Astrocyte of the hippocampus (primary cell): ENCODE results near the gene PLEKHG3.
"Not testable (repeated sequence)": the region's sequence is repeated elsewhere in the genome, so short reads cannot be mapped to it uniquely, and the experiment has no call there.

Experiments
- DNase-seq: peaks from one replicate; pipeline ENCODE4 v3.0.0; 2011; ENCODE audit warnings: low read depth, low spot score

PLEKHG3 gene

GRCh38 chr14:64704143-64704742 lies at the start of gene PLEKHG3:
TSS of gene PLEKHG3 (plus strand) at chr14:64704424. CDS start at chr14:64727632, 23,208 bp downstream.
- peak; percentile 91 for DNase-seq

- DNase-seq: no peak
Measured at GRCh38 chr14:64654901-64655300, 49.3 kb upstream of the PLEKHG3 start.

GRCh38 chr14:64656986-64657385 lies 47.2 kb upstream of the PLEKHG3 start:
- DNase-seq: no peak

GRCh38 chr14:64658201-64658600 lies 46.0 kb upstream of the PLEKHG3 start:
- DNase-seq: no peak

- DNase-seq: not testable (repeated sequence)
Measured at GRCh38 chr14:64658700-64659264, 45.4 kb upstream of the PLEKHG3 start.

GRCh38 chr14:64659366-64659765 lies 44.9 kb upstream of the PLEKHG3 start:
- DNase-seq: no peak

GRCh38 chr14:64663174-64663573 lies 41.0 kb upstream of the PLEKHG3 start:
- DNase-seq: no peak

- peak; percentile 76 for DNase-seq
Measured at GRCh38 chr14:64671591-64671990, 32.6 kb upstream of the PLEKHG3 start.

GRCh38 chr14:64673316-64673715 lies 30.9 kb upstream of the PLEKHG3 start:
- DNase-seq: no peak

GRCh38 chr14:64673748-64674147 lies 30.5 kb upstream of the PLEKHG3 start:
- DNase-seq: peak; percentile 33

GRCh38 chr14:64674829-64675228 lies 29.4 kb upstream of the PLEKHG3 start:
- DNase-seq: no peak

- DNase-seq: no peak
Measured at GRCh38 chr14:64675312-64675711, 28.9 kb upstream of the PLEKHG3 start.

- no peak for DNase-seq
Measured at GRCh38 chr14:64676410-64677008, 27.7 kb upstream of the PLEKHG3 start.

GRCh38 chr14:64680013-64680713 lies 24.1 kb upstream of the PLEKHG3 start:
- peak; percentile 57 for DNase-seq

- no peak for DNase-seq
Measured at GRCh38 chr14:64680714-64681065, 23.5 kb upstream of the PLEKHG3 start.

GRCh38 chr14:64681796-64682710 lies 22.2 kb upstream of the PLEKHG3 start:
- DNase-seq: peak; percentile 92

GRCh38 chr14:64682843-64683242 lies 21.4 kb upstream of the PLEKHG3 start:
- DNase-seq: no peak

GRCh38 chr14:64683264-64683663 lies 21.0 kb upstream of the PLEKHG3 start:
- DNase-seq: no peak

- peak; percentile 71 for DNase-seq
Measured at GRCh38 chr14:64684091-64684490, 20.1 kb upstream of the PLEKHG3 start.

GRCh38 chr14:64685371-64686281 lies 18.6 kb upstream of the PLEKHG3 start:
- DNase-seq: no peak

- DNase-seq: no peak
Measured at GRCh38 chr14:64686282-64686615, 18.0 kb upstream of the PLEKHG3 start.
